Fibroblast of villous mesenchyme (primary cell): ENCODE measurements around the gene ABCG1. TPM values are rescaled to one million over a fixed set of nuclear protein-coding genes. Genes with fewer than 3 reads are reported as not detected.

Source experiments
- DNase-seq: peaks from one replicate; pipeline ENCODE4 v3.0.0-alpha.2; 2010; ENCODE audit warnings: low read depth
- H3K4me3 ChIP-seq: 2 replicates; pipeline ENCODE4 v1.5.1; 2011; ENCODE audit warnings: low read depth, mild to moderate bottlenecking, low read length
- total RNA-seq: library from RNA; depleted of rRNA; stranded (reverse); fragments of >200 nt; gene quantifications from 2 replicates; pipeline ENCODE4 v1.2.3, GENCODE V29; 2012
- TF ChIP-seq, protein P1 (sequence below): IDR thresholded peaks from 2 replicates; pipeline ENCODE4 v1.5.1; 2012; ENCODE audit warnings: low read depth, mild to moderate bottlenecking, low read length; ENCODE audit not compliant: insufficient read depth

ABCG1 gene
- total RNA-seq, 1 donor, result 0.43 TPM

- TF ChIP-seq, protein P1, sequence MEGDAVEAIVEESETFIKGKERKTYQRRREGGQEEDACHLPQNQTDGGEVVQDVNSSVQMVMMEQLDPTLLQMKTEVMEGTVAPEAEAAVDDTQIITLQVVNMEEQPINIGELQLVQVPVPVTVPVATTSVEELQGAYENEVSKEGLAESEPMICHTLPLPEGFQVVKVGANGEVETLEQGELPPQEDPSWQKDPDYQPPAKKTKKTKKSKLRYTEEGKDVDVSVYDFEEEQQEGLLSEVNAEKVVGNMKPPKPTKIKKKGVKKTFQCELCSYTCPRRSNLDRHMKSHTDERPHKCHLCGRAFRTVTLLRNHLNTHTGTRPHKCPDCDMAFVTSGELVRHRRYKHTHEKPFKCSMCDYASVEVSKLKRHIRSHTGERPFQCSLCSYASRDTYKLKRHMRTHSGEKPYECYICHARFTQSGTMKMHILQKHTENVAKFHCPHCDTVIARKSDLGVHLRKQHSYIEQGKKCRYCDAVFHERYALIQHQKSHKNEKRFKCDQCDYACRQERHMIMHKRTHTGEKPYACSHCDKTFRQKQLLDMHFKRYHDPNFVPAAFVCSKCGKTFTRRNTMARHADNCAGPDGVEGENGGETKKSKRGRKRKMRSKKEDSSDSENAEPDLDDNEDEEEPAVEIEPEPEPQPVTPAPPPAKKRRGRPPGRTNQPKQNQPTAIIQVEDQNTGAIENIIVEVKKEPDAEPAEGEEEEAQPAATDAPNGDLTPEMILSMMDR, result no peak
- DNase-seq, result no peak
Observed at GRCh38 chr21:42296501-42296900, 77.6 kb downstream of the ABCG1 start.

DNA sequence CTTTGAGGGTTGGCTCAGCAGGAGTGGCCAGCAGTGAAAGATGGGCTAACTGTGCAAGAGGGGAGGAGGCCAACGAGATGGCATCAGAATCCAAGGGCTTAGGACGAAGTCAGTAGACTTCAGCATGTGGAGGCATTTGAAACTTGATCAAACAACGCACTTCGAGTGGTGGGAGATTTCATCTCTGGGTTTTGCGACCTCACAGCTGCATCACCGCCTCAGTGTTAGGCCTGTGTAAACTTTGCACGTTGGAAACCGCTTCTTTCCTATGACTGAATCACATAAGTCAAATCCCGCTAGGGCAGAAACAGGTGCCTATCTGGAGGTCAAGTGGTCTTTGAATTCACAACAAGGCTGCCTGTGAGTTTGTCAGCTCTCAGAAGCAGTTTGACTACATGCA is 78.4 kb downstream of the ABCG1 start:
- no peak for DNase-seq
- TF ChIP-seq, protein P1, result no peak
- no peak overlapping the region for H3K4me3 ChIP-seq

More at GRCh38 chr21:42296501-42296900, 77.6 kb downstream of the ABCG1 start:
- H3K4me3 ChIP-seq, result no peak overlapping the region

DNA sequence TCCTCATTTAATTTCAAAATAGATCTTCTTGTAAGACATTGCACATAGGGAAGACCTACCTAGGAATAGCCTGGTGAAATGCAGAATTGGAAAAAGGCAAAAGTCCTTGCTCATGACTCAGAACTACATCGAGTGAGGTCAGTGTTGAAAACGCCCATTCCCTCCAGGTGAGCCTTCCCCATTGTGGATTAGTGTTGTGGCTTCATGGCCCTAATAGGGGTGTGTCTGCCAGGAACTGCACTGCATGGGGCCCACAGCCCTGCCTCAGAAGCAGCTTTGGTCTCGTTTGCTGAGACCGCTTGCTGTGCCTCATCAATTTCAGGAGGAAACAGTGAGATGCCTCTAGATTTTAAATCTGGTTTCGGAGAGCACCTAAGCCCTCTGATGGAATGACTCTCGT is 79.3 kb downstream of the ABCG1 start:
- TF ChIP-seq, protein P1, result no peak
- no peak overlapping the region for H3K4me3 ChIP-seq
- DNase-seq, result no peak

- DNase-seq, result no peak
- TF ChIP-seq, protein P1, result no peak
- H3K4me3 ChIP-seq, result no peak overlapping the region
Observed at GRCh38 chr21:42298657-42299056, 79.7 kb downstream of the ABCG1 start.

DNA sequence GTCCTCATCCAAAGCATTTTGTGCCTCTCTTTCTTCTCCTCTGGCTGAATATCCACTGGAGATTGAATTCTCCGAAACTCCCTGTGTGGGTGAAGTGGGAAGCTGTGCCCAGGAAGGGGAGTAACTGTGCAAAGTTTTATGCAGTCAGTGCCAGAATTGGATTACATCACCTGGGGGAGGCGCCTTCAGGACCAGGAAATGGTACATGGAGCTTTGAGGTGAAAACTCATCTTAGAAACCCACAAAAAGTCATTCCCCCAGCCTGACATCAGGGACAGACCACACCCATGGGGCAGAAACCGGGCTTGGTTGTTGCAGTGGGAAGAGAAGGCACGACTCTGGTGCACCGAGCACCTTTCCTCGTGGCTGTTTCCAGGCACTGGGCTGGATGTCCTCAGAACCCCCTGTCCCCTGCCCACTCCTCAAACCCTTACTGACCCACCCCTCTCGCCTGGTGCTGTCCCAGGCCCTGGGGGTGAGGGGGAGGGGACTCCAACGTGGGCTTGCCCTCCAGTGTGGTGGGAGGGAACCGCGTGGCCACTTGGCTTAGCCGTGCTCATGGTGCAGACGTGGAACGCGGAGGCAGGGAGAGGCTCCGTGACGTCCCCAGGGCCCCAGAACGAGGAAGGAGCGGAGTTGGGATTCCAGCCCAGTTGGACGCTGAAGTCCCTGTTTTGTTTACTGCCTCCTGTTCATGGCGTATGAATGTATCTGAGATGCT is 80.5 kb downstream of the ABCG1 start:
- TF ChIP-seq, protein P1, result no peak
- H3K4me3 ChIP-seq, result no peak overlapping the region
- no peak for DNase-seq

- TF ChIP-seq, protein P1, result no peak
- no peak for DNase-seq
- no peak overlapping the region for H3K4me3 ChIP-seq
Observed at GRCh38 chr21:42300045-42300583, 81.2 kb downstream of the ABCG1 start.
